Motor neuron (in vitro differentiated cells): ENCODE data around the gene MINAR1. TPM values are rescaled to one million over a fixed set of nuclear protein-coding genes. Genes with fewer than 3 reads are reported as not detected.

Experiments
- total RNA-seq, 8 experiments: library from RNA; unstranded; fragments of 300-600 nt; gene quantifications; 2 replicates each; pipeline versions ENCODE4 v1.2.3 to v1.2.4, GENCODE V29; 2022

MINAR1 gene
- total RNA-seq, 8 experiments from 2014 or later, result 1.4 to 18.6 (median 8.1) TPM

Other genes starting within 250 kb of the MINAR1 start
- under 1 TPM in 5 of 8 experiments, not detected in 3; 0.05 to 0.14 (median 0.09) TPM for gene ANKRD34C, start 149.6 kb upstream of the MINAR1 start, total RNA-seq
- gene TMED3, start 121.2 kb upstream of the MINAR1 start, total RNA-seq, result 100 to 1,000 TPM in 1 of 8 experiments, 10 to 100 TPM in 7; 39.0 to 176 (median 77.1) TPM